Neural cell (in vitro differentiated cells): ENCODE results near the gene LORICRIN. TPM values are rescaled to one million over a fixed set of nuclear protein-coding genes. Genes with fewer than 3 reads are reported as not detected.

Experiments
- H2AFZ ChIP-seq: fragments of 200-600, 300-800 bp; sonication (generic), shearing (Covaris generic); 2 replicates; pipeline ENCODE4 v1.6.0; 2014; ENCODE audit warnings: low read depth, mild to moderate bottlenecking, antibody characterized with exemption, low read length, moderate library complexity
- H3F3A ChIP-seq: fragments of 200-600 bp; shearing (Covaris generic); 2 replicates; pipeline ENCODE4 v1.6.1; 2016; ENCODE audit warnings: mild to moderate bottlenecking, moderate library complexity, mixed read lengths, antibody characterized with exemption, low read length; ENCODE audit not compliant: insufficient read depth, poor library complexity, severe bottlenecking
- H3K27ac ChIP-seq: fragments of 200-600, 300-800 bp; sonication (generic), shearing (Covaris generic); 2 replicates; pipeline ENCODE4 v1.5.1; 2014; ENCODE audit warnings: mild to moderate bottlenecking, low read length, moderate library complexity
- H3K27me3 ChIP-seq: fragments of 300-800, 200-600 bp; sonication (generic), shearing (Covaris generic); 2 replicates; pipeline ENCODE4 v1.6.0; 2014; ENCODE audit warnings: mild to moderate bottlenecking, low read depth, low read length, moderate library complexity; ENCODE audit not compliant: insufficient read depth
- H3K36me3 ChIP-seq: fragments of 300-800, 200-600 bp; sonication (generic), shearing (Covaris generic); 2 replicates; pipeline ENCODE4 v1.5.1; 2014; ENCODE audit warnings: mild to moderate bottlenecking, antibody characterized with exemption, low read length, moderate library complexity; ENCODE audit not compliant: insufficient read depth
- H3K4me2 ChIP-seq: fragments of 300-800, 200-600 bp; sonication (generic), shearing (Covaris generic); 2 replicates; pipeline ENCODE4 v1.6.0; 2014; ENCODE audit warnings: mild to moderate bottlenecking, low read length
- H3K4me3 ChIP-seq: fragments of 300-800, 200-600 bp; sonication (generic), shearing (Covaris generic); 2 replicates; pipeline ENCODE4 v1.5.1; 2014; ENCODE audit warnings: mild to moderate bottlenecking, low read length, moderate library complexity
- H3K79me2 ChIP-seq: fragments of 200-600 bp; shearing (Covaris generic); replicated peaks from 2 replicates; pipeline ENCODE4 v1.6.0; 2014; ENCODE audit warnings: mild to moderate bottlenecking, low read length, moderate library complexity; ENCODE audit not compliant: insufficient read depth
- H3K9ac ChIP-seq: fragments of 300-800, 200-600 bp; sonication (generic), shearing (Covaris generic); 2 replicates; pipeline ENCODE4 v1.6.1; 2016; ENCODE audit warnings: mild to moderate bottlenecking, low read length, mixed read lengths
- H3K9me2 ChIP-seq: fragments of 200-600 bp; shearing (Covaris generic); 2 replicates; pipeline ENCODE4 v1.6.1; 2016; ENCODE audit warnings: mild to moderate bottlenecking, low read length, mixed read lengths; ENCODE audit not compliant: insufficient read depth
- H3K9me3 ChIP-seq: fragments of 200-600, 300-800 bp; sonication (generic), shearing (Covaris generic); 2 replicates; pipeline ENCODE4 v1.6.1; 2016; ENCODE audit warnings: mild to moderate bottlenecking, mixed run types, low read length, moderate library complexity, mixed read lengths
- H4K20me1 ChIP-seq: fragments of 200-600 bp; shearing (Covaris generic); 2 replicates; pipeline ENCODE4 v1.6.1; 2016; ENCODE audit warnings: mild to moderate bottlenecking, mixed run types; ENCODE audit not compliant: insufficient read depth
- CTCF ChIP-seq: fragments of 450-650 bp; IDR thresholded peaks from 2 replicates; pipeline ENCODE4 v1.5.1; 2014; ENCODE audit warnings: antibody characterized with exemption, mild to moderate bottlenecking, moderate library complexity; ENCODE audit not compliant: poor library complexity, severe bottlenecking
- EP300 ChIP-seq: fragments of 450-650 bp; conservative IDR thresholded peaks from 2 replicates; pipeline ENCODE4 v1.6.1; 2014; ENCODE audit warnings: antibody characterized with exemption, mild to moderate bottlenecking, moderate library complexity; ENCODE audit not compliant: poor library complexity, severe bottlenecking
- EZH2 ChIP-seq: fragments of 200-600, 300-800 bp; shearing (Covaris generic), sonication (generic); IDR thresholded peaks from 2 replicates; pipeline ENCODE4 v1.6.1; 2014; ENCODE audit warnings: antibody characterized with exemption, low read length, borderline replicate concordance, mild to moderate bottlenecking; ENCODE audit not compliant: insufficient read depth, poor library complexity, severe bottlenecking
- MXI1 ChIP-seq: fragments of 450-650 bp; conservative IDR thresholded peaks from 2 replicates; pipeline ENCODE4 v1.6.1; 2014; ENCODE audit warnings: antibody characterized with exemption, mild to moderate bottlenecking; ENCODE audit not compliant: poor library complexity, severe bottlenecking
- POLR2AphosphoS5 ChIP-seq: IDR thresholded peaks from 2 replicates; pipeline ENCODE4 v1.6.1; 2012
- RAD21 ChIP-seq: fragments of 450-650 bp; conservative IDR thresholded peaks from 2 replicates; pipeline ENCODE4 v1.6.1; 2014; ENCODE audit warnings: antibody characterized with exemption, mild to moderate bottlenecking, moderate library complexity
- REST ChIP-seq: IDR thresholded peaks from 2 replicates; pipeline ENCODE4 v1.6.1; 2012; ENCODE audit warnings: borderline replicate concordance
- SMC3 ChIP-seq: fragments of 450-650 bp; conservative IDR thresholded peaks from 2 replicates; pipeline ENCODE4 v1.6.1; 2014; ENCODE audit warnings: antibody characterized with exemption, mild to moderate bottlenecking, moderate library complexity; ENCODE audit not compliant: poor library complexity
- TAF1 ChIP-seq: IDR thresholded peaks from 2 replicates; pipeline ENCODE4 v1.6.1; 2012; ENCODE audit warnings: low read depth
- polyA plus RNA-seq: library from polyadenylated mRNA; depleted of rRNA; stranded (reverse); fragments of >200 nt; gene quantifications from 2 replicates; pipeline ENCODE4 v1.2.3, GENCODE V29; 2014

LORICRIN gene
- polyA plus RNA-seq, 1 donor from 2014 or later = 1.3 TPM

GRCh38 chr1:153308540-153308939, 49.1 kb downstream of the LORICRIN start:
- no peaks in the 10 kb centered on the region for H3K36me3 ChIP-seq
- H4K20me1 ChIP-seq = no peaks in the 10 kb centered on the region
- no peaks in the 10 kb centered on the region for H3K27me3 ChIP-seq
- TF ChIP-seq SMC3 (no peak), POLR2AphosphoS5 (no peak), REST (no peak), CTCF (no peak), EP300 (no peak), RAD21 (no peak), EZH2 (no peak)
- no peaks in the 10 kb centered on the region for H3K9me3 ChIP-seq
- no peak overlapping the region for H2AFZ ChIP-seq
- H3K4me3 ChIP-seq = no peak overlapping the region
- H3K4me2 ChIP-seq = no peak overlapping the region
- H3K27ac ChIP-seq = no peak overlapping the region
- no peaks in the 10 kb centered on the region for H3F3A ChIP-seq
- H3K79me2 ChIP-seq = no peaks in the 10 kb centered on the region
- no peak overlapping the region for H3K9ac ChIP-seq
- H3K9me2 ChIP-seq = no peaks in the 10 kb centered on the region

- no peaks in the 10 kb centered on the region for H3K36me3 ChIP-seq
- H3F3A ChIP-seq = no peaks in the 10 kb centered on the region
- H4K20me1 ChIP-seq = no peaks in the 10 kb centered on the region
- H3K9me2 ChIP-seq = no peaks in the 10 kb centered on the region
- no peak overlapping the region for H2AFZ ChIP-seq
- H3K27ac ChIP-seq = no peak overlapping the region
- no peak overlapping the region for H3K9ac ChIP-seq
- no peak overlapping the region for H3K4me2 ChIP-seq
- no peak for TF ChIP-seq SMC3
- TF ChIP-seq EP300 = no peak
- no peak for TF ChIP-seq EZH2
- TF ChIP-seq TAF1 = no peak
- TF ChIP-seq RAD21 = no peak
- no peak for TF ChIP-seq MXI1
- TF ChIP-seq CTCF = no peak
- TF ChIP-seq REST = no peak
- TF ChIP-seq POLR2AphosphoS5 = no peak
- H3K27me3 ChIP-seq = no peaks in the 10 kb centered on the region
- no peaks in the 10 kb centered on the region for H3K79me2 ChIP-seq
- no peak overlapping the region for H3K4me3 ChIP-seq
- H3K9me3 ChIP-seq = no peaks in the 10 kb centered on the region
Measured at GRCh38 chr1:153309441-153309840, 50.0 kb downstream of the LORICRIN start.
